22Rv1 (cell line): ENCODE results near the gene QKI.

Experiments used
- H3K27ac ChIP-seq: fragments of 450-650 bp; 2 replicates; pipeline ENCODE4 v1.5.1; 2017
- ZFX ChIP-seq: fragments of 450-650 bp; IDR thresholded peaks from 2 replicates; pipeline ENCODE4 v1.6.1; 2017; ENCODE audit warnings: antibody characterized with exemption, borderline replicate concordance
- TF ChIP-seq, protein P1 (sequence below): fragments of 450-650 bp; IDR thresholded peaks from 2 replicates; pipeline ENCODE4 v1.5.1; 2017; ENCODE audit warnings: mild to moderate bottlenecking

QKI gene

GRCh38 chr6:163406830-163407229 lies 7.7 kb upstream of the QKI start:
- no peak overlapping the region for H3K27ac ChIP-seq
- TF ChIP-seq ZFX, result no peak
- TF ChIP-seq, protein P1, sequence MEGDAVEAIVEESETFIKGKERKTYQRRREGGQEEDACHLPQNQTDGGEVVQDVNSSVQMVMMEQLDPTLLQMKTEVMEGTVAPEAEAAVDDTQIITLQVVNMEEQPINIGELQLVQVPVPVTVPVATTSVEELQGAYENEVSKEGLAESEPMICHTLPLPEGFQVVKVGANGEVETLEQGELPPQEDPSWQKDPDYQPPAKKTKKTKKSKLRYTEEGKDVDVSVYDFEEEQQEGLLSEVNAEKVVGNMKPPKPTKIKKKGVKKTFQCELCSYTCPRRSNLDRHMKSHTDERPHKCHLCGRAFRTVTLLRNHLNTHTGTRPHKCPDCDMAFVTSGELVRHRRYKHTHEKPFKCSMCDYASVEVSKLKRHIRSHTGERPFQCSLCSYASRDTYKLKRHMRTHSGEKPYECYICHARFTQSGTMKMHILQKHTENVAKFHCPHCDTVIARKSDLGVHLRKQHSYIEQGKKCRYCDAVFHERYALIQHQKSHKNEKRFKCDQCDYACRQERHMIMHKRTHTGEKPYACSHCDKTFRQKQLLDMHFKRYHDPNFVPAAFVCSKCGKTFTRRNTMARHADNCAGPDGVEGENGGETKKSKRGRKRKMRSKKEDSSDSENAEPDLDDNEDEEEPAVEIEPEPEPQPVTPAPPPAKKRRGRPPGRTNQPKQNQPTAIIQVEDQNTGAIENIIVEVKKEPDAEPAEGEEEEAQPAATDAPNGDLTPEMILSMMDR, result no peak

- TF ChIP-seq, protein P1, result no peak
- TF ChIP-seq ZFX, result no peak
- no peak overlapping the region for H3K27ac ChIP-seq
Measured at GRCh38 chr6:163408352-163408991, 6.0 kb upstream of the QKI start.

DNA sequence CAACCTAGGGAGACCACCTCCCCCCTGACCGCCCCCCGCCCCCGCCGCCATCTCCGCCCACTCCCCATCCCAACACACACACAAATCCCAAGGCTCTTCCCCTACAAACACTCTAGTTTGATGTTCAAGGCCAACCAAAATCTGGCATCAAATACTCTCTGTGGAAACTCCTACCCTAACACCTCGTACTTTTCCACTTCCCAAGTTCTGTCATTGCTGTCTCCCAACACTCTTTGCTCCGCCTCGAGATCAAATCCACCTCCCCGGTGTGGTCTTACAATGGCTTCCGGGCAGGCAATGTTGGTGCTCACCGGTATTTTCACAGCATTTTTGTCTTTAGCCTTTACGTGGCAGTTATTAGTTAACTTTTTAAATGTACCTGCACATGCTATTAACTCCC lies 4.8 kb upstream of the QKI start:
- no peak overlapping the region for H3K27ac ChIP-seq
- TF ChIP-seq, protein P1, result no peak
- TF ChIP-seq ZFX, result no peak

DNA sequence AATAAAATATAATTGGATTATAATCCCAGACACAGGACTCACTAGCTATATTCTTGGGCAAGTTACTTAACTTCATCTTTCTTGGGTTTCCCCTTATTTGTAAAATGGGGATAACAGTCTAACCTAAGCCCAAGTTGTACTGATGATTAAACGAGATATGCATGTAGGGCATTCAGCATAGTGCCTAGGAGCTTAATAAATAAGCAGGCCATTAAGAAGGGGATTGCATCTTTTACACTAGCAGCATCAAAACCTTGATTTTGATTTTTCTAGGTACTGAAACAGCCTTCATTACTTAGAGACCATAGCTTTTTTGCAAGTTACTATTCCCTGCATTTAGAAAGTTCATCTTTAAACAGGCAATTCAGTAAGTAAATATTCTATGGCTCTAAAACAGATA lies 2.2 kb upstream of the QKI start:
- H3K27ac ChIP-seq, result no peak overlapping the region
- TF ChIP-seq, protein P1, result no peak
- no peak for TF ChIP-seq ZFX

- peak overlapping the region; percentile 88 for H3K27ac ChIP-seq
- TF ChIP-seq, protein P1, result no peak
- TF ChIP-seq ZFX, result no peak
Measured at GRCh38 chr6:163412801-163413344, 1.6 kb upstream of the QKI start.

DNA sequence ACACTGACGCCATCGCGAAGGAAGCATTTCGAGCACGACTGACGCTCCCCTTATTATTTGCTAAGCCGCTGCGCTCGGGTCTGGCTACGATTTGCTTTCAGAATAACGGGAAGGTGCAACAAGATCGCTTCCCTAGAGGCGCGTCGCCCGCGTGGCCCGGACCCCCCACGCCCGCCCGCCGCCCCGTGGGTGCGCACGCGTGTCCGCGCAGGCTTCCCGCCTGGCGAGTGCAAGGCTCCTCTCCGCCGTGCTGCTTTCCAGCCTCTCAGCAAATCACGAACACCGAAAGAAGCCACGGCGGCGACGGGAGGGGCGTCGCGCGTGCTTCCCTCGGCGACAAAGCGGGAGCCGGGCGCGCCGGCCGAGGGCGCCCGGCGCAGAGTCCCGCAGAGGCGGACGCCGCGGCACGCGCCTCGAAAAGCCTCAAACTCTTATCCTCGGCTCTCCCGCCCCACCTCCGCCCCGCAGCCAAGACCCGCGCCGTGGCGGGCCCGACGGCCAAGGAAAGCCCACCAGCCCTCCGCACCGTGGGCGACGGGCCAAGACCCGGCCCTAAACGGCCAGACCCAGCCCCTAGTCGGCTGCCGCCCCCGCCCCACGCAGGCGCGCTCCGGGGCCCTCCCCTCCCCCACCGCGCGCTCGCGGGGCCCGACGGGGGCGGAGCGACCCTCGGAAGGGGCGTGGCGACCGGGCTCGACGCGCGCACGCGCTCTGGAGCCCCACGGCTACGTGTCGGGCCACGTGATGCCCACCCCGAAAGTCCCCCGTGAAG lies 987 bp upstream of the QKI start:
- H3K27ac ChIP-seq, result peak overlapping the region; percentile 88
- TF ChIP-seq, protein P1, result no peak
- no peak for TF ChIP-seq ZFX
